ENCODE data around the gene DGCR6.
"Not testable (repeated sequence)": the region's sequence is repeated elsewhere in the genome, so short reads cannot be mapped to it uniquely, and the experiment has no call there.

DGCR6 gene

DNA sequence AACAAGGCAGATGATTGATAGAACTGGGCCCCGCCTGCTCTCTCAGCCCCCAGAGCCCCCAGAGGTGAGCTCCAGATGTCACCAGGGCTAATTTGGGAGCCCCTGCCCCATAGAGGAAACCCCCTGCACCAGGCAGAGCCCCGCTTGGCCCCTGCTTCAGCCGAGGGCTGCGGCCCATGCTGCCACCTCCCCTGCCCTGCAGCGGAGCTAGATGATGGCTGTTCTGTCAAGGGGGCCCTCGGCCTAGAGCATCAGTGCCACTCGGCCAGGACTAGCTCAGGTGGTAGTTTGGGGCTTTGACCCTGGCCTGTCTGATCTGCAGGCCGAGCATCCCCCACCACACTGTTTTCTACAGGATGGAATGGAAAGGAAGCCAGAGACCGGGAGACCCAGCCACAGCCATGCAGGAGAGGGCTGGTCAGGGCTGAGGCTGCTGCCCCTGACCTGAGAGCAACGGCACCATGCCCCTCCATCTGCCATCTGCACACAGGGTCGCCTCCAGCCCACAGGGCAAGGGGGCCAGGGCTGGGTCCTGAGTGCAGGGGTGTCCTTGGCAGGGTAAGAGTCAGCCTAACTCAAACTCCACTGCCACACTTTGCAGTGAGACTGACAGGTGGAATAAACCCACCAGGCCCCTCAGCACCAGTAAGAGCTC, 54.2 kb downstream of the DGCR6 start:
- not testable (repeated sequence) for DNase-seq (ENCODE audit: low read depth in 2 of 2)

DNA sequence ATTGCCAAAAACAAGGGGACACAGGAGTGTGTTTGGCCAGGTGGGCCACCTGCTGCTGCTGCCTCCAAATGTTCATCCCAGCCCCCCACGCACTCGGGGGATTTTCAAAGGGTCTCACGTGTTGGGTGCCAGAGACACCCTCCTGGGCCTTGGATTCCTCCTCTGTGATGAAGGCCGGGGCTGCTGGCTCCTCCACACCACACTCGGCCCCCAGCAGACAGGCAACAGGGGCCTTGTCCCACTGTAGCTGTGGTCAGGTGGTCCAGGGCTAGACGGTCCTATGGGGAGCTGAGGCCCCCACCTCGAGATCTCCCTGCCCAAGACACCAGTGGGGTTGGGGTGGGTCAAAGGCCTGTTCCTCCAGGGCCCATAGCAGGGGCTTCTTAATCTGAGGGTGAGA, 55.1 kb downstream of the DGCR6 start:
- not testable (repeated sequence) for DNase-seq (ENCODE audit: low read depth in 2 of 2)

Data from stimulated activated CD8-positive, alpha-beta memory T cell treated with anti-CD3 and anti-CD28 coated beads, Interleukin-2, amount 100 ng/mL, for 48 hours (primary cell).